ENCODE results near the gene CGB1.

- TF ChIP-seq POLR2A (IDR thresholded peaks at IDR 0.05) (no peak), CTCF (IDR thresholded peaks at IDR 0.05) (no peak)
Measured at GRCh38 chr19:49004964-49005614, 31.6 kb downstream of the CGB1 start.

All from tibial nerve (tissue), 3 donors.